ENCODE results near the gene MPZ.

Gene MPZ

GRCh38 chr1:161314201-161314981 is 4.6 kb upstream of the MPZ start, which contains the start of gene SDHC:
SDHC (plus strand) TSS chr1:161314381; CDS start chr1:161314406, 25 bp downstream.
- Histone ChIP-seq H3K9ac (ENCODE audit: low read depth, low read length) (peak within 1 kb of the TSS; percentile 98), H3K4me3 (ENCODE audit: low read length) (peak within 1 kb of the TSS; percentile 86), H3K9me3 (replicated peaks; ENCODE audit: low read length) (no peaks in the 10 kb centered on the region), H3K4me2 (ENCODE audit: low read length) (peak within 1 kb of the TSS; percentile 84), H3K4me1 (ENCODE audit: control insufficient read depth, insufficient read depth, low read length) (peaks cover 11% of the 10 kb centered on the region), H3K36me3 (ENCODE audit: insufficient read depth, low read length) (no peaks in the 10 kb centered on the region), H3K27me3 (ENCODE audit: control insufficient read depth, insufficient read depth, low read length) (no peaks in the 10 kb centered on the region)

- Histone ChIP-seq H3K4me2 (ENCODE audit: low read length) (peak overlapping the region; percentile 84), H3K9me3 (replicated peaks; ENCODE audit: low read length) (no peaks in the 10 kb centered on the region), H3K36me3 (ENCODE audit: insufficient read depth, low read length) (no peaks in the 10 kb centered on the region), H3K4me1 (ENCODE audit: control insufficient read depth, insufficient read depth, low read length) (peaks cover 13% of the 10 kb centered on the region), H3K9ac (ENCODE audit: low read depth, low read length) (peak overlapping the region; percentile 98), H3K27me3 (ENCODE audit: control insufficient read depth, insufficient read depth, low read length) (no peaks in the 10 kb centered on the region), H3K4me3 (ENCODE audit: low read length) (peak overlapping the region; percentile 86)
Observed at GRCh38 chr1:161313554-161314200, 3.9 kb upstream of the MPZ start.

- Histone ChIP-seq H3K27me3 (ENCODE audit: control insufficient read depth, insufficient read depth, low read length) (no peaks in the 10 kb centered on the region), H3K36me3 (ENCODE audit: insufficient read depth, low read length) (no peaks in the 10 kb centered on the region), H3K4me3 (ENCODE audit: low read length) (no peak overlapping the region), H3K4me1 (ENCODE audit: control insufficient read depth, insufficient read depth, low read length) (peaks cover 33% of the 10 kb centered on the region), H3K4me2 (ENCODE audit: low read length) (no peak overlapping the region), H3K9me3 (replicated peaks; ENCODE audit: low read length) (no peaks in the 10 kb centered on the region), H3K9ac (ENCODE audit: low read depth, low read length) (no peak overlapping the region)
Observed at GRCh38 chr1:161311595-161312181, 1.9 kb upstream of the MPZ start.

GRCh38 chr1:161307892-161308638 is 1.7 kb downstream of the MPZ start:
- Histone ChIP-seq H3K36me3 (ENCODE audit: insufficient read depth, low read length) (no peaks in the 10 kb centered on the region), H3K4me2 (ENCODE audit: low read length) (peak overlapping the region; percentile 57), H3K4me1 (ENCODE audit: control insufficient read depth, insufficient read depth, low read length) (peaks cover 31% of the 10 kb centered on the region), H3K27me3 (ENCODE audit: control insufficient read depth, insufficient read depth, low read length) (no peaks in the 10 kb centered on the region), H3K9ac (ENCODE audit: low read depth, low read length) (no peak overlapping the region), H3K9me3 (replicated peaks; ENCODE audit: low read length) (no peaks in the 10 kb centered on the region), H3K4me3 (ENCODE audit: low read length) (no peak overlapping the region)

- Histone ChIP-seq H3K4me1 (ENCODE audit: control insufficient read depth, insufficient read depth, low read length) (peaks cover 31% of the 10 kb centered on the region), H3K4me3 (ENCODE audit: low read length) (no peak overlapping the region)
Observed at GRCh38 chr1:161307230-161307768, 2.5 kb downstream of the MPZ start.

GRCh38 chr1:161305867-161306519 is 3.8 kb downstream of the MPZ start:
- H3K36me3 ChIP-seq (ENCODE audit: insufficient read depth, low read length): no peaks in the 10 kb centered on the region
- peak overlapping the region; percentile 84 for H3K4me2 ChIP-seq (ENCODE audit: low read length)
- H3K9ac ChIP-seq (ENCODE audit: low read depth, low read length): peak overlapping the region; percentile 50
- peak overlapping the region; percentile 72 for H3K4me3 ChIP-seq (ENCODE audit: low read length)
- H3K9me3 ChIP-seq (replicated peaks; ENCODE audit: low read length): no peaks in the 10 kb centered on the region
- H3K27me3 ChIP-seq (ENCODE audit: control insufficient read depth, insufficient read depth, low read length): no peaks in the 10 kb centered on the region
- H3K4me1 ChIP-seq (ENCODE audit: control insufficient read depth, insufficient read depth, low read length): peaks cover 31% of the 10 kb centered on the region

More at GRCh38 chr1:161307230-161307768, 2.5 kb downstream of the MPZ start:
- no peak overlapping the region for H3K9ac ChIP-seq (ENCODE audit: low read depth, low read length)
- no peaks in the 10 kb centered on the region for H3K36me3 ChIP-seq (ENCODE audit: insufficient read depth, low read length)
- peak overlapping the region; percentile 57 for H3K4me2 ChIP-seq (ENCODE audit: low read length)
- no peaks in the 10 kb centered on the region for H3K27me3 ChIP-seq (ENCODE audit: control insufficient read depth, insufficient read depth, low read length)
- no peaks in the 10 kb centered on the region for H3K9me3 ChIP-seq (replicated peaks; ENCODE audit: low read length)

GRCh38 chr1:161304927-161305866 is 4.6 kb downstream of the MPZ start:
- Histone ChIP-seq H3K4me2 (ENCODE audit: low read length) (peak overlapping the region; percentile 84), H3K36me3 (ENCODE audit: insufficient read depth, low read length) (no peaks in the 10 kb centered on the region), H3K27me3 (ENCODE audit: control insufficient read depth, insufficient read depth, low read length) (no peaks in the 10 kb centered on the region), H3K4me1 (ENCODE audit: control insufficient read depth, insufficient read depth, low read length) (peaks cover 31% of the 10 kb centered on the region), H3K4me3 (ENCODE audit: low read length) (peak overlapping the region; percentile 72), H3K9me3 (replicated peaks; ENCODE audit: low read length) (no peaks in the 10 kb centered on the region), H3K9ac (ENCODE audit: low read depth, low read length) (peak overlapping the region; percentile 50)

GRCh38 chr1:161300478-161300877 is 9.3 kb downstream of the MPZ start:
- Histone ChIP-seq H3K9me3 (replicated peaks; ENCODE audit: low read length) (no peaks in the 10 kb centered on the region), H3K36me3 (ENCODE audit: insufficient read depth, low read length) (no peaks in the 10 kb centered on the region), H3K4me1 (ENCODE audit: control insufficient read depth, insufficient read depth, low read length) (no peaks in the 10 kb centered on the region), H3K4me3 (ENCODE audit: low read length) (no peak overlapping the region), H3K4me2 (ENCODE audit: low read length) (no peak overlapping the region), H3K27me3 (ENCODE audit: control insufficient read depth, insufficient read depth, low read length) (no peaks in the 10 kb centered on the region), H3K9ac (ENCODE audit: low read depth, low read length) (no peak overlapping the region)

GRCh38 chr1:161299347-161299746 is 10.4 kb downstream of the MPZ start:
- no peaks in the 10 kb centered on the region for H3K9me3 ChIP-seq (replicated peaks; ENCODE audit: low read length)
- no peak overlapping the region for H3K4me3 ChIP-seq (ENCODE audit: low read length)
- no peaks in the 10 kb centered on the region for H3K36me3 ChIP-seq (ENCODE audit: insufficient read depth, low read length)

GRCh38 chr1:161298116-161298515 is 11.7 kb downstream of the MPZ start:
- Histone ChIP-seq H3K4me3 (ENCODE audit: low read length) (no peak overlapping the region), H3K36me3 (ENCODE audit: insufficient read depth, low read length) (no peaks in the 10 kb centered on the region), H3K9ac (ENCODE audit: low read depth, low read length) (no peak overlapping the region), H3K4me2 (ENCODE audit: low read length) (no peak overlapping the region), H3K9me3 (replicated peaks; ENCODE audit: low read length) (no peaks in the 10 kb centered on the region), H3K27me3 (ENCODE audit: control insufficient read depth, insufficient read depth, low read length) (no peaks in the 10 kb centered on the region), H3K4me1 (ENCODE audit: control insufficient read depth, insufficient read depth, low read length) (no peaks in the 10 kb centered on the region)

More at GRCh38 chr1:161299347-161299746, 10.4 kb downstream of the MPZ start:
- H3K4me2 ChIP-seq (ENCODE audit: low read length): no peak overlapping the region
- H3K9ac ChIP-seq (ENCODE audit: low read depth, low read length): no peak overlapping the region
- no peaks in the 10 kb centered on the region for H3K27me3 ChIP-seq (ENCODE audit: control insufficient read depth, insufficient read depth, low read length)
- H3K4me1 ChIP-seq (ENCODE audit: control insufficient read depth, insufficient read depth, low read length): no peaks in the 10 kb centered on the region
